HG03066 (cell line): ENCODE data around the gene TUT4.

Experiments used
- ATAC-seq: cut with Tn5 transposase; IDR thresholded peaks from one replicate; pipeline ENCODE4 v1.9.1; 2021; ENCODE audit warnings: low read depth; ENCODE audit not compliant: unreplicated experiment

Gene TUT4

GRCh38 chr1:52476943-52477342 is 75.9 kb downstream of the TUT4 start:
- no peak for ATAC-seq

- no peak for ATAC-seq
Measured at GRCh38 chr1:52474807-52475206, 78.1 kb downstream of the TUT4 start.

- ATAC-seq = no peak
Measured at GRCh38 chr1:52473039-52473438, 79.9 kb downstream of the TUT4 start.

- ATAC-seq = no peak
Measured at GRCh38 chr1:52472384-52472783, 80.5 kb downstream of the TUT4 start.

GRCh38 chr1:52469108-52469507 is 83.8 kb downstream of the TUT4 start:
- ATAC-seq = no peak

GRCh38 chr1:52463891-52464290 is 89.0 kb downstream of the TUT4 start:
- ATAC-seq = no peak

GRCh38 chr1:52461821-52462220 is 91.1 kb downstream of the TUT4 start:
- ATAC-seq = no peak

GRCh38 chr1:52460694-52461093 is 92.2 kb downstream of the TUT4 start:
- ATAC-seq = no peak

- no peak for ATAC-seq
Measured at GRCh38 chr1:52455686-52456085, 97.2 kb downstream of the TUT4 start.

- ATAC-seq = no peak
Measured at GRCh38 chr1:52454779-52455178, 98.1 kb downstream of the TUT4 start.

- no peak for ATAC-seq
Measured at GRCh38 chr1:52454127-52454526, 98.8 kb downstream of the TUT4 start.

GRCh38 chr1:52444463-52444862 is 108.4 kb downstream of the TUT4 start:
- no peak for ATAC-seq

GRCh38 chr1:52439976-52440375 is 112.9 kb downstream of the TUT4 start:
- ATAC-seq = no peak

- ATAC-seq = no peak
Measured at GRCh38 chr1:52436817-52437216, 116.1 kb downstream of the TUT4 start.

GRCh38 chr1:52435650-52436049 is 117.2 kb downstream of the TUT4 start:
- ATAC-seq = no peak

- no peak for ATAC-seq
Measured at GRCh38 chr1:52435211-52435610, 117.7 kb downstream of the TUT4 start.

GRCh38 chr1:52432807-52433206 is 120.1 kb downstream of the TUT4 start:
- no peak for ATAC-seq

GRCh38 chr1:52427152-52427551 is 125.7 kb downstream of the TUT4 start:
- ATAC-seq = no peak

- ATAC-seq = no peak
Measured at GRCh38 chr1:52426371-52426770, 126.5 kb downstream of the TUT4 start.

- ATAC-seq = no peak
Measured at GRCh38 chr1:52424813-52425212, 128.1 kb downstream of the TUT4 start.

GRCh38 chr1:52424231-52424636 is 128.7 kb downstream of the TUT4 start:
- no peak for ATAC-seq

- ATAC-seq = no peak
Measured at GRCh38 chr1:52423771-52424170, 129.1 kb downstream of the TUT4 start.

GRCh38 chr1:52423055-52423454 is 129.8 kb downstream of the TUT4 start:
- no peak for ATAC-seq
